NCI-H2171 (cell line): ENCODE data around the gene COL18A1.

Experiments used
- DNase-seq: peaks from one replicate; lab custom pipeline; 2025; lab: John Stamatoyannopoulos, UW

Gene COL18A1

DNA sequence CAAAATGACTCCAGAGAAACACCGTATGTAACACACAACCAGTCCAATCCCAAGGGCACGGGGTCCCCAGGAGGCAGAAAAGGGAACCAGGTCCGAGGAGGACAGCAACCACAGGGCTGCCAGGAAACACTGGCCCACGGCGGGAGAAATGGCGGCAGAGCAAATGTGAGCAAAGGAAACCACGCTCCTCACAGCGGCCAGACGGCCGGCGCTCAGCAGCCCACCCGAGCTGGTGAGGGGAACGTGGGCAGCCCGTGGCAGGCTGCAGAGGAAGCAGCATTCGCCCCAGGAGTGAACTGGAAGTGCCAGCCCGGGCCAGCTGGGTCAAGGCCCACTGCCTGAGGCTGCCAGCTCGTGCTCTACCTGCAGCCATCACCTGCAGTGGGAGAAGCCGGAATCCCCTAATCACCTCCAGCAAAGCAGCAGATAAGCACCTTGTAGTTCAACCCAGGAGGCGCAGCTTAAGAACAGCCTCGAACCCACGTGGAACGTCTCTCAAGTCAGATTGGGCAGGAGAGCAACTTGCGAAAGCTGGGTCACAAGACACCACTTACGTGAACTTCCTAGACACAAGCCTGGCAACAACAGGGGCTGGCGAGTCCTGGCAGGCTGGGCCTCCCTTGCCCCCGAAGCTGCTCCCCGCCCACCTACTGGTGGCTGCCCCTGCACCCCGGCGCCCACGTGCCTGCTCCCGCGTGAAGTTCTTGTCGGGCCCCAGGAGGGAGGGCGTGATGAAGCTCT, 130.5 kb downstream of the COL18A1 start:
- DNase-seq = no peak

DNA sequence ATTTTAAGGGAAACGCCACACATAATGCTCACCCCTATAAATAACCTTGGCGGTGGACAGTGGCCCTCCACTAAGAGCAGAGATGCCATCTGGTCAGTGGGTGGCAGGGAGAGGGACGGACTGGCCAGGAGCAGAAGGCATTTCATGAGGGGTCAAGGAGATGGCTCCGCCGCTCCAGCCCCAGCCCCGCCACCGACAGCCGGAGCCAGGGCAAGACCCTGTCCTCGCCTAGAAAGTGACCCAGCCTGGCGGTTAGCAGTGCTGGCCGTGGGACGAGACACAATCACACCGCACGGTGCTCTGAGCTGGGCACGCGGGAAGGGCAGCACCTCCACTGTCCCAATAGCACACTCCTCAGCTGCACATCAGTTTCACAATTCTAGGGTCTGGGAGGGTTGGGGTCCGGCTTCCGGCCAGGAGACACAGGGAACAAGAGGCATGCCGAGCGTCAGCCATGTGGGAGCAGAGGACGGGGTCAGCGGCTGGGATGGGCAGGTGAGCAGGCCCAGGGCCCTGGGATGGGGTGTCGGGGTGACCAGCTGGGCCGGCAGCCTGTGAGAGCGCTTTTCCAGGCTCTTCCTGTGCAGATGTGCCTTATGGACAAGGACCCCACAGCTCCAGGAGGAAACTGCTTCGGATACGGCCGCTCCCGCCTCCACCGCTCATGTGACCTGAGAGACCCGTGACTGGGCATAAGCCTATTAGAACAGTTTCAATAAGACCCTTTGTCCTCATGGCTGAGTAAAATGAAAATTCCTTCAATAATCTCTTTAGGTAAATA, 131.5 kb downstream of the COL18A1 start:
- no peak for DNase-seq

DNA sequence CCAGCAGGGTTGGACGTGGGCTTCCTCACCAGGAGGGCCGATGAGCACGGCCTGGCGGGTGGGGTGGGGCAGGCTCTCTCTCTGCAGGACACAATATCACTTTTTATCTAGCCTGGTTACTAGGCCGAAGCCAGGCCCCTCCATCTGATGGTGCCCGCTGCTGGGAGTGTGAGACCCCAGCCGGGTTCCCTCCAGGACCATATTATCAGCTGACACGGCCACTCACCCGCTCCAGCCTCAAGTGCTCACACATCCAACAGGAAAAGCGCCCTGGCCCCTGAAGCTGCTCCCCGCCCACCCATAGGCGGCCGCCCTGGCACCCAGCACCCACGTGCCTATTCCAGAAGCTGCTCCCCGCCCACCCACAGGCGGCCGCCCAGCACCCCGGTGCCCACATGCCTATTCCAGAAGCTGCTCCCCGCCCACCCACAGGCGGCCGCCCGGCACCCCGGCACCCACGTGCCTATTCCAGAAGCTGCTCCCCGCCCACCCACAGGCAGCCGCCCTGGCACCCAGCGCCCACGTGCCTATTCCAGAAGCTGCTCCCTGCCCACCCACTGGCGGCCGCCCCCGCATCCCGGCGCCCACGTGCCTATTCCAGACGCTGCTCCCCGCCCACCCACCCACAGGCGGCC, 132.3 kb downstream of the COL18A1 start:
- no peak for DNase-seq

DNA sequence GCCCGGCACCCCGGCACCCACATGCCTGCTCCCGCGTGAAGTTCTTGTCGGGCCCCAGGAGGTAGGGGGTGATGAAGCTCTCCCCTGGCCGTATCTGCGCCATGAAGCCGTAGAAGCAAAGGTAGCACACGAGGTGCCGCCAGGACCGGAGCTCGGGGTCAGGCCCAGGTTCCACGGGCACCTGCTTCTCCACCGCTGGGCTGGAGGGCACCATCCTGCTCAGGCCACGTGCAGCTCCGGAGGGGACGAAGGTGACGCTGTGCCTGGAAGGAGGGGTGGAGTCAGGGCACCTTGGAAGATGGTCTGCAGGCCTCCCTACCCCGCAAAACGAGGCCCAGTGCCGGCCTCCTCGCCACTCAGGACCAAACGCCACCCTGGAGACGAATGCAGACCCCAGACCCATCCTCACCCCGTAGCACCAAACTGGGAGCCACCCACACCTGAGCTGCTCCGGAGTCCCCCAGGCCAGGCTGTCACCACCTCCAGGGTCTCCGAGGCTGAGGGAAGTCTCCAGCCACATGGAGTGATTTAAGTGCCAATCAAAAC, 132.9 kb downstream of the COL18A1 start:
- no peak for DNase-seq

DNA sequence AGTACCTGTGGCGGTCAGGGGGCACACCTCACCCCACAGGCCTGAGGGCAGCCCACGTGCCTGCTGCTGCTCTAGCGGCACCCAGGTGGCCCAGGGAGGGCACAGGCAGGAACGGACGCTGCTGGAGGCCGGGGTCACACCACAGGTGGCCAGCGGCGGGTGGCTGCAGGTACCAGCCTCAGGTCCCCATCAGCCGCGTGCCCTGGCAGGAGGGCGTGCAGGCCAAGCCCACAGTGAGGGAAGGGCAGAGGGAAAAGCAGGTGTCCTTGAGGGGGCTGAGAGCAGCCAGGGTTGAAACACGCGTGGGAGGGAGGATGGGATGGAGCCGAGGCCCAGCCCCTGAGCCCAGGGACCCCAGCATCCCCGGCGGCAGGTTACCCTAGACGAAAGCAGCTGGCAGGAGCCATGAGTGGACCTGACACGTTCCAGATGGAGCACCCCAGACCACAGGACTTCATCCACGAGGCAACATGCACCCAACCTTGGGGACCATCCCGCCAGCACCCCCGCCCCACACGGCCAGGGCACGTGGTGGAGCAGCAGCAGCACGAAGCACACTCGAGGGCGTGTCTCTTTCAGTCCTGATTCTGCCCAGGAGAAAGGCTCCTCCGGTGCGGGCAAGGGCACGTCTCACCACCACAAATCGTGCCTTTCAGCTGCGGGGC, 133.5 kb downstream of the COL18A1 start:
- no peak for DNase-seq

DNA sequence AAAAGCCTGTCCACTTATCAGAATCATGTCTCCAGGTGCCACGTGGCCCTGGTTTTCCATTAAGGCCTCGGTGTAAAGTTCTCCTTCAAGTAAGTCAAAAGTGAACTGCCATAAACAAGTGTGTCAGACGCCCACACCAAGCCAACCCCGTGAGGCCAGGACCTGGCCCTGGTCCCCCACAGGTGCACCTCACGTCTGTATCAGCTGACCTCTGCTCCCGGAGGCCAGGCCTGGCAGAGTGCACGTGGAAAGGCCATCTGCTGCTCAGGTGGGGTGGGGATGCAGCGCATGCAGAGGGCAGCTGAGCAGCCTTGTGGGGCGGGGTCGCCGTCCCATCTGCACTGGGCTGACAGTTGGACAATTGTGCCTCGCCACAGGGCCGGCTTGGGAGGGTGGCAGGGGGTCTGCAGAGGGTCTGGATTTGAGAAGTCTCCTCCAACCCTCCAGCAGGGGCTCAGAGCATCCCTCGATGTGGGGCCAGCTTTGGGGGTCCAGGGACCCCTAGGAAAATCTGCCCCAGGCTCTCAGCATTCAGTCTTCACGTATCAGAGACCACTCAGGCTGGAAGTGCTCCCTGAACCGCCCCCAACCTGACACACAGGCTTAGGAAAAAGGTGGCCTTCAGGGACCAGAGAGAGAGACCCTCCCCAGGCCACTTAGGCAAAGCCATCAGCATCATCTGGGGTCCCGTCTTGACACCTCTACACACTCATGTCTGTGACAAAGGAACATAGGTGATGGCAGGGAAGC, 134.3 kb downstream of the COL18A1 start:
- no peak for DNase-seq

DNA sequence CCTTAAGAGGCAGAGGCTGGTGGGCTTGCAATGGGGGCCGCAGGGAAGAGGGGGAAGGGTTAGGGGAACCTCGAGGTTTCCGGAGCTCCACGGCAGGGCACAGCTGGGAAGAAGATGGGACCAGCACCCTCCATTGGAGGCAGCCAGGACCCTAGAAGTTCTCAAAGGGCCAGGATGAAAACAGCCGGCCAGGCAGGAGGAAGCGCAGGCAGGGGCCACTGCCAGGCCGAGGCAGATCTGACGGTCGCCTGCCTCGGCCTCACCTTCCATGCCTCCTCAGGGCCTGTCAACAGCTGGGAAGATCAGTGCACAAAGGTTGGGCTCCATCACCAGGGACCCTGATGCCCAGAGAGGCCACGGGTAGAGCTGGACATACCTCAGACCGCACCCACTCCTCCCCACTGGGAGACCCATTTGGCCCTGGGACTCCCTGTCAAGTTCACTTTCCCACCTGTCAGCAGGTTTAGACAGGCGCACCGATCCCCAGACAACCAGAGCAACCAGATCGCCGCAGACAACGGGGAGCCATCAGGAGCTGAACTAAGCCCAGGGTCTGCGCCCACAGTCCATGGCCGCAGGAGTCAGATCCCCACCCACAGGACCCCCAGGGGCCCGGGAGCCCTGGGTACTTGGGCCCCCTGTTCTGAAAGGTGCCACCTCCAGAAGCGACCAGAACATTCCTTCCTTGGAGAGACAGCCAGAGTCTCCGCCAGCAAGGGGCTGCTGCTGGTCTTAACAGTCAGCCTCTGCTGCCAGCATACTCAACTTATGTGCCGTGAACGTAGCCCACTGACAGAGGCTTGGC, 135.0 kb downstream of the COL18A1 start:
- DNase-seq = no peak

DNA sequence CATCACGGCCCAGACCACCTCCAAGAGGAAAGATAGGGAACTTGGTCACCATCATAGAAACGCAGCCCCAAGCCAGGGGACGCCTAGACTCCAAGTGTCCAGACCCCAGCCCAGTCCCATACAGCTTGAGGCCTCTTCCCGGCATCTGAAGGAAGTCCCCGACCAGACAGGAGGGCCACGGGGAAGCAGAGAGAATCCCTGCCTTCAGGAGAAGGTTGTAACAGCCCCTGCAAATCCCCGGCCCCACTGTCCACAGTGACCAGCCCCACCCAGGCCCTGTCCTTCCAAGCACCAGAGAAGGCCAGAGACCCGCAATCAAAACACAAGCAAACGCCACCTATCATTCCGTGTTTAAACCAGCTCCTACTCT, 135.6 kb downstream of the COL18A1 start:
- DNase-seq = no peak

DNA sequence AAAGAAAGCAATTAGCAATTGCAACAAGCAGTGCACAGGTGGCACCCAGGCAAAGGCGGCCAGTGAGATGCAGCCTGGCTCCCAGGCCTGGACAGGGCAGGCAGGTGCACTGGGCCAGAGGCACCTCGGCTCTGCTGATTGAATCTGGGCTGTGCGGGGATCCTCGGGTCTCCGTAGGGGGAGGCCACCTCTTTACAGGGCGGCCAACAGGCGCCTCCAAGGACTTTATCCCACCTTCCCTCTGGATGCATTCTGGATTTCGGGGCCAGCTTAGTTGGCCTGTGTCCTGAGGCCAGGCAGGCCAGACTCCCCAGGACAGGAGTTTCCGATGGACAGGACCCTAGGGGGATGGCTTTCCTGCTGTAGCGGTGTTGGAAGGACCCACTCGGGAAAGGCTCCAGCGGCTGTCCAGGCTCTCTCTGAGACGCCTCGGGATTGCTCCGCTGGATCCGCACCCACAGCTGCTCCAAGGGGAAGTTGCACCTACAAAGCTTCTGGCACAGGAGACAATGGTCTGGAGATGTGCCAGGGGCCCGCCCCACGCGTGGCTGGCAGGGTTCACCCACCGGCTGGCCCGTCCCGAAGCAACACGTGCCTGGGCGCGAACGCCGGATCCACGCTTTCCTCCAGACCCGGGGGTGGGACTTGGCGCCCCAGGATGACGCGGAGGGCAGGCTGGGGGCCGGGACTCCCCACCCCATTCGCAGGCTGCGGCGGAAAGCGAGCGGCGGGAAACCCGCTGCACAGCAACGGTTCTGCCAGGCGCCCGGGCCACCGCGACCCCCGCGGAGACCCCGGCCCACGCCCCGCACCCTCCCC, 136.5 kb downstream of the COL18A1 start:
- DNase-seq = peak; percentile 65

DNA sequence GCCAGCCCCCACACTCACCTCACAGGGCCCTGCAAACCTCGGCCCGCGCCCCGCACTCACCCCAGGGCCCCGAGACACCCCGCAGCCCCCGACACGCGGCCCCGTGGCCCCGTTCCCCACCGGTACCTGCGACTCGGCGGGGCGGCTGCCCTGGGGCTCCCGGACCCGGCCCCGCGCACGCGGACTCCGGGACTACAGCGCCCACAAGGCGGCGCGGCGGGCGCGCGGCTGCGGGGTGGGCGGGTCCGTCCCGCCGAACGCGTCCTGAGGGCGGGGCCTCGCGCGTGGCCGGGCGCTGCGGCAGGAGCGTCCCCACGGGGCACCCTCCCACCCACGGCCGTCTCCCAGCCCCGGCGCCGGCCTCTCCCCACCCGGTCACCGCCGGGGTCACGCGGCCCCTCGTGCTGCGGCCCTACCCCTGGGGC, 137.3 kb downstream of the COL18A1 start, which contains the start of gene SLC19A1:
Gene SLC19A1, minus strand, starts transcription at position 199 of the 425 bp plus-strand sequence. CDS start 4,481 bp downstream, outside the sequence.
- peak; percentile 67 for DNase-seq

DNA sequence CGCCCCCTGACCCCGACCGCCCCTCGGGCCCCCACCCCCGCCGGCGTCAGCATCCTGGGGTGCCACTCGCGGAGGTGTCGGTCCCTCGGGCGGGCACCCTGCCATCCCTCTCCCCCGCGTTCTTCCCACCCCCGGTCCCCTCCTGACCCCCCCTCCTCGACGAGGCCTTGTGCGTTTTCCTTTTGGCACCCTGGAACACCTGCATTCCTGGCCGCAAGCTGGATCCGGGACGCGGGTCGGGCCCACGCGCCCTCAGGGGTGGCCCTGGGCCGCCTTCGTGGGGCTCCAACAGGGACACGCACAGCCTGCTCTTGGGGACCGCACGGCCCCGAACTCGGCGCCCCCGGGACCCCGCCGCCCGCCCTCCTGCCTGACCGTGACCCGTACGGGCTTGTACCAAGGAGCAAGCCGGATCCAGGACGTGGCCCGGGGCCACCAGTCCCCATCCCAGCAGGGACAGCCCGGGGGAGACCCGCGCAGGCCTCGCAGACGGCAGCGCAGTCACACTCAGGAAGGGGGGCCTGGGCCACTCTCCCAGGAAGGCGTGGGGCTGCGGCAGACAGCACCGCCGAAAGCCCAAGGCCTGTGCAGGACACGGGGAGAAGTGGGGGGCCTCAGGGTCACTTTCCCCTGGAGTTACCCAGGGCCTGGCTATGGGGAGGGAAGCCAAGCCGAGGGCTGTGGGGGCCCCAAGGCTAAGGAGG, 137.9 kb downstream of the COL18A1 start:
- DNase-seq = no peak

DNA sequence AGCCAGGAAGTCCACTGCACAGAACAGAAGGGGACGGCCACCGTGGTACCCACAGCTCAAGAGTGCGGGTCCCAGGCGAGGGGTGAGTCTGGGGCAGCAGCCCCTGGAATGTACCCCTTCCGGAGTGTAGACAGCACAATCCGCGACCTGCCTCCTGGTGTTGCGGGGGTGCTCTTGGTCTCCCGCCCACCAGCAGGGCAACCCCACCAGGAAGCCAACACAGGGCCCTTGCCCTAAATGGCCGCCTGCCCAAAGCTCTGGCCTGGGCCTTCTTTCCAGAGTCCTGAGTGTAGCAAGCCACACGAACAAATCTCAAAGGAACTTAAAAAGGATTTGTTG, 138.4 kb downstream of the COL18A1 start:
- DNase-seq = no peak

DNA sequence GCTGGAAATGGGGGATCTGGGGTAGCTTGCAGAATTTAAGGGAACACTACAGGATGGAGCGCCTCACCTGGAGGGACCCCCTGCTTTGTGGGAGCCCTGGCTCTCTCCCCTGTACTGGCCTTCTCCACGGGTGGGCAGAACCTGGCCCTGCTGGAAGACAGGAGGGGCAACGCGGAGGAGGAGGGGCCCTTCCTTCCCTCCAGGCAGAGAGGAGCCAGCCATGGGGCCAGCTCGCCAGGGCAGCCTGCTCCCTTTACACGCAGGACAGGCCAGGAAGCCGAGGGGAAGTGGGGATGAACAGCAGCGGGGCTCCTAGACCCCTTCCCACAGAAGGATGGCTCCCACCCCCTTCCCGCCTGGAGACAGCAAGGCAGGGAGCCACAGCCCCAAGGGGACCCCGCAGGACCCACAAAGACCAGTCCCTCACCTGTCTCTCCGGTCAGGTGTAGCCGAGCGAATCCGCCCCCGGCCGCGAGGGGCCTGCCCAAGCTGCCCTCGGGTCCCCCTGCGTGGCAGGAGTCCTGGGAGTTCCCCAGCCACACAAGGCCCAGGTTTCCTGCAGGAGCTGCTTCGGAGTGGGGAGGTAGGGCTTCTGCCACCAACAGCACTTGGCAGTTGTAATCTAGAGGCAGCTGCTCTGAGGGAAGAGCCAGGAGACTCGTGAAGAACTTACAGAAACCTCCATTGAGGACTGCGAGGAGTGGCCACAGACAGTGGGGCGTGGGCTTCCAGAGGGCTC, 138.9 kb downstream of the COL18A1 start:
- DNase-seq = no peak

DNA sequence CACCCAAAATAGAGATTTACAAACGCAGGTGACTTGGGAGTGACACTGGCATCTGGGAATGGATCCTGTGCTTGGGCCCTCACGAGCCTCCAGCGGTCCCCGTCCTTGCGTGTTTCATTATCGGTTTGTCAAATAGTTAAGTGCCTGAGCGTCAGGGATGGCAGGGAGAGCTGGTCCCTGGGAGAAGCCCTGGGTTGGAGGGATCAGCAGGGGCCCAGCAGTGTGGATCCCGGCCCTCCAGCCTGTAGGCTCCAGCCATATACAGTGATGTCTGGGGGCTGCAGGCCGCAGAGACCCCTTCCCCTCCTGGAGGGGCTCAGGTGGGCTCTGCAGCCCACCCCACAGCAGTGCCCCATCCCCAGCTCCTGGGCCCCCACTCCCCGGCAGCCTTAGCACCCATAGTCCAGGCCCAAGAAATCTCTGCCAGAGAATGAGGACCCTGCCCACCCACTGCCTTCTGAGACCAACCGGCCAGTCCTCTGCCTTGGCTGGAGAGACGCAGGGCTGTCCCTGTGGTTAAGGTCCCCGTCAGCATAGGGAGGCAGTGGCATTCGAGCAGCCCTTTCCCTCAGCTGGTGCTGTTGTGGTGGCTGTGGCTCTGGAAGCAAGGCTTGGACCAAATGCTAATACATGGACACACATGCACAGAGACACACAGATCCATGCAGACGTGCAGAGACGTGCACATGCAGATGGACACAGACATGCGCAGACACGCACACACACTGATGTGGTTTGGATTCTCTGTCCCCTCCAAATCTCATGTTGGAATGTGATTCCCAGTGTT, 139.7 kb downstream of the COL18A1 start:
- DNase-seq = no peak

DNA sequence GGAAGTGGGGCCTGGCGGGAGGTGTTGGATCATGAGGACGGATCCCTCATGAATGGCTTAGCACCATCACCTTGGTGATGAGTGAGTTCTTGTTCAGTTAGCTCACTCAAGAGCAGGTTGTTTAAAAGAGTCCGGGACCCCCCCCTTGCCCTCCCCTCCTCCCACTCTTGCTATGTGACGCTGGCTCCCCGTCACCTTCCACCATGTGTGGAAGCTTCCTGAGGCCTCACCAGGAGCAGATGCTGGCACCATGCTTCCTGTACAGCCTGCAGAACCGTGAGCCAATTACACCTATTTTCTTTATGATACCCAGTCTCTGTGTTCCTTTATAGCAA, 140.2 kb downstream of the COL18A1 start:
- no peak for DNase-seq

DNA sequence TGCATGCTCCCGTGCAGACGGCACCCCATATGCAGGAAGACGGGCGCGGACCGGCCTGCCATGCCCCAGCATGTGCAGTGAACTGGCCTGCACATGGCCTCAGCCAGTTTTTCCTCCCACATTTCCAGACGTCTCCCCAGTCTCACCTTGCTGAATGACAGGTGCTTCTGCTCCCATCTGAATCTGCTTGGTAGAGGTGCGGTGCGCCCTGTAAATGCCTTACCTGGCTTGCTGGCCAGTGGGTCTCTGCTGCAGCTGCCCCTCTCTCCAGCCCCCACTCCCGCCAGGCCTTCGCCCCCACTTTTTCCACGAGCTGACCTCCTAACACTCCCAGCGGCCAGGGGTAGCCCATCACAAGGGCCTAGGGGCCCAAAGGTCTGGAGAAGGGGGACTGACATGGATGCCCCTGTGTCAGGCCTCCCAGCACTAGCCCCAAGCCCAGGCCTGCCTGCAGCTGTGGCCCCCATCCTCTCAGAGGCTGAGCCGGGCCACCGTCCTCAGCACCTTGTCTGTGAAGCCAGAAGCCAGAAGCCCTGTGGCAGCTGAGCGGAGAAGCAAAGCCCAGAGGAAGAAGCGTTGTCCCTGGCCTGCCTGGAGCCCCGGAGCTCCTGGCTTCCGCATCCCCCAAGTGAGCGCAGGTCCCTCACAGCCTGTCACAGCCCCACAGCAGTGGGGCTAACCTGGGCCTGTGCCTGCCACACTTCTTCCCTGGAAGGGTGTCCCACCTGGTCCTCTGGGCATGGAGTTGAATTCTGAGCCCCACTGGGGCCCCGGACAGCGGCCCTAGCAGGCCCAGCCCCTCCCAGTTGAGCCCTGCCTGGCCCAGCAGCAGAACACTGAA, 140.9 kb downstream of the COL18A1 start:
- no peak for DNase-seq
